Measurements from ENCODE around the gene GLIS1.

Gene GLIS1

DNA sequence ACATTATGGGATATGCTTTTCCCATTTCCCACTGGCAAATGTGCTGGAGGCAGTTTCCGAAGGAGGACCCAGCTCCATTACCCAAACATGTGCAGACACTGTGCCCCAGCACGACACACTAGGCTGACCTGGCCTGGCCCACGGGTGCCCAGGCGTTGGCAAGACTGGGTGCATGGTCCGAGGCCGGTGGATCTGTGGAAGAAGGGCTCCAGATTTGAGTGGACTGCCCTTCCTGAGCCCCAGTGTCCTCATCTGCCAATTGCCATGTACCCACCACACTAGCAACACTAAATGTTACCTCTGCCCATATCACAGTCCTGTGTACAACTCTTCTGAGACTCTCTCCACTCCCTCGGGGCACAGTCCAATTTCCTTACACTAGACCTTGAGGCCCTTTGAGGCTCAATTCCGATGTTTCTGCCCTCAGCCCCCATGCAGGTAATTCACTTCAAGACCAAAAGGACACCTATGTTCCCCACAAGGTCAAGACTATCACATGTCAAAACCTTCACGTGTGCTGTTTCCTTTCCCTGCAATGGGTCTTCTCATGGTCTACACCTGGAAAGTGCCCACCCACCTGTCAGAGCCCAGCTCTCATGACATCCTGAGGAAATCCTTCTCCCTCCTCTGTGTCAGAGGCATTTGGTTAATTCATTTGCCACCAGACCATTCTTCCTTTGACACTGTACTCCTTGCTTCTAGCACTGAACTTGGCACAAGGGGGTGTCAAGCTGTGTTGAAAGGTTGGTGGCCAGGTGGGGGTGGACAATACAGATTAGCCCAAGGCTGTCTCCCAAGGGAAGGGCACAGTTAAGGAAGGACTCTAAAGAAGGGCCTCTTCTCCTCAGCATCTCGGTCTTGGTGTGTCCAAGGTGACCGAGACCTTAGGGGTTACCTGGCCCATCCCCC is 154.8 kb downstream of the GLIS1 start:
- peaks cover 50% of the 10 kb centered on the region for H3K27me3 Mint-ChIP-seq
- CTCF ChIA-PET, result no interaction called here
- peaks cover 14% of the 10 kb centered on the region for H3K4me1 Mint-ChIP-seq
- no peak overlapping the region for H3K27ac Mint-ChIP-seq
- no peaks in the 10 kb centered on the region for H3K9me3 Mint-ChIP-seq
- H3K4me3 Mint-ChIP-seq, result no peak overlapping the region
- no peak for DNase-seq
- H3K36me3 Mint-ChIP-seq, result no peaks in the 10 kb centered on the region

GRCh38 chr1:53583021-53583867 is 155.7 kb downstream of the GLIS1 start:
- Mint-ChIP-seq H3K27ac (no peak overlapping the region), H3K36me3 (no peaks in the 10 kb centered on the region), H3K4me3 (no peak overlapping the region), H3K9me3 (no peaks in the 10 kb centered on the region), H3K4me1 (peaks cover 14% of the 10 kb centered on the region), H3K27me3 (peaks cover 45% of the 10 kb centered on the region)
- CTCF ChIA-PET, result no interaction called here
- DNase-seq, result no peak

DNA sequence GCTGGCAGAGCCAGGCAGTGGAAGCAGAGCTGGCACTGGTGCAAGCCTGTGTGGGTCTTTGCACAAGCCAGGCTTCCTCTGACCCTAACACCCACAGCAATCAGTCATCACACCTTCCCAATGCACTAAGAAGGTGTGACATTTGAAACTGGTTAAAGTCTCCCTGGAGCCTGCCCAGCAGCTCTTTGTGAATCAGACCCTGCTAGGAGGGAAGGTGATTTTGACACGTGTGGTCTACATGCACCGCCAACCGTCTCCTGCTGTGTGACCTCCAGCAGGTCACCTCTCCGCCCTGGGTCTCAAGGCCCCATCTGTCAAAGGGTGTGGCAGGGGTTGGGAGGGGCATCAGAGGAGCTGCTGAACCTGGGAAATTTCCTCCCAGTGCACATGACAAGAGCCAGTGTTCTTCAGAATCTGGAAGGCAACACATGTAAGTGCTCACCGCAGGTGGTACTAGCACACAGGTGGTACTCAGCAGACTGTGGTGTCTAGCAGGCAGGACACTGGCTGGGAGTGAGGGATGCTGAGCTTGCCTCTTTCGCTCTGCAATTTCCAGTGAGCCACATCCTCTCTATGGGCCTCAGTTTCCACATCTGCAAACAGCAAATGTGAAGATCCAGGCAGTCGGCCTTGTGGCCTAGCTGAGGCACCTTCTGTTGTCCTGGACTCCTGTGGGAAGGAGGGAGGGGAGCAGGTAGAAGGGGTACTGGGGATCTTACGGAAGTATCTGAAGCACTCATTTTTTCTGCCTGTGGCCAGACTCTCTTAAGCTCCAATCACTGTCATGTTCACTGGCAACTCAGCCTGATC is 156.5 kb downstream of the GLIS1 start:
- no peak overlapping the region for H3K27ac Mint-ChIP-seq
- H3K27me3 Mint-ChIP-seq, result peaks cover 40% of the 10 kb centered on the region
- DNase-seq, result no peak
- H3K36me3 Mint-ChIP-seq, result no peaks in the 10 kb centered on the region
- no peaks in the 10 kb centered on the region for H3K9me3 Mint-ChIP-seq
- no peak overlapping the region for H3K4me3 Mint-ChIP-seq
- CTCF ChIA-PET, result interaction anchor here (1.2 kb wide), 1 partner anchor 22 kb away, joined by 4 read pairs; no protein-coding TSS in a partner anchor
- peaks cover 14% of the 10 kb centered on the region for H3K4me1 Mint-ChIP-seq

- Mint-ChIP-seq H3K9me3 (no peaks in the 10 kb centered on the region), H3K27ac (no peak overlapping the region), H3K36me3 (no peaks in the 10 kb centered on the region), H3K4me3 (no peak overlapping the region), H3K27me3 (peaks cover 38% of the 10 kb centered on the region), H3K4me1 (peaks cover 14% of the 10 kb centered on the region)
- CTCF ChIA-PET, result interaction anchor here (1.2 kb wide), 1 partner anchor 23 kb away, joined by 4 read pairs; no protein-coding TSS in a partner anchor
- no peak for DNase-seq
Measured at GRCh38 chr1:53581476-53581875, 157.5 kb downstream of the GLIS1 start.

DNA sequence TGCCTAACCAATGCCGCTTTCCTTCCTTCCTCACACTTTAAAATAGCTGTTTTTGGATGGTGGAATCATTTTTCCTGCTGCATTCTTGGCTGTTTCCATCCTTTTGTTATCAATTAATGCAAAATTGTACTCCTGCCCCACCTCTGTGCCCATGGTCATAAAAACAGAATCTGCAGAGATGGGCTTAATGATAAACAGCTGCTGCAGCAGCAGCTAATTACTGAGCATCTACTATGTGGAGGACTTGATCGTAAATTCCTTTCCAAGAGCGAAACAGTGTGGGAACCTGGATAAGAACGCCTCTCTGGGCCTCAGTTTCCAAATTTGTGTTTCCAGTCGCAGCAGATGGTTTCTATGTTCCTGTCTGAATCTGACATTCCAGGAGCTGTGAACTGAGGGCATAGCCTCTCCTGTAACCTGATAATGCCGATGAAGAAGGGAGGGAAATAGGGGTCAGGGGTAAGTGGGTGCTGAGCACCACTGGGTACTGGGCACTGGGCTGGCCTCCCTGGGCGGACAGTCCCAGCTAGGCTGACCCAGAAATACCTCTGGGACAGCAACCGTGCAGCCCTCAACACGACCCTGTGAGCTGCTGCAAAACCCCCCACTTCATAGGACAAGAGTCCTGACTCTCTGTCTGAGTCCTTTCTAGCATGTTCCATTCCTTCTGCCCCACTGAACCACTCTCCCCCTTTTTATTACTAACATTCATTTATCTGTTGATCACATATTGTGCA is 158.1 kb downstream of the GLIS1 start:
- CTCF ChIA-PET, result no interaction called here
- Mint-ChIP-seq H3K27me3 (peaks cover 38% of the 10 kb centered on the region), H3K36me3 (no peaks in the 10 kb centered on the region), H3K9me3 (no peaks in the 10 kb centered on the region), H3K4me3 (no peak overlapping the region), H3K27ac (no peak overlapping the region), H3K4me1 (peaks cover 14% of the 10 kb centered on the region)
- no peak for DNase-seq

DNA sequence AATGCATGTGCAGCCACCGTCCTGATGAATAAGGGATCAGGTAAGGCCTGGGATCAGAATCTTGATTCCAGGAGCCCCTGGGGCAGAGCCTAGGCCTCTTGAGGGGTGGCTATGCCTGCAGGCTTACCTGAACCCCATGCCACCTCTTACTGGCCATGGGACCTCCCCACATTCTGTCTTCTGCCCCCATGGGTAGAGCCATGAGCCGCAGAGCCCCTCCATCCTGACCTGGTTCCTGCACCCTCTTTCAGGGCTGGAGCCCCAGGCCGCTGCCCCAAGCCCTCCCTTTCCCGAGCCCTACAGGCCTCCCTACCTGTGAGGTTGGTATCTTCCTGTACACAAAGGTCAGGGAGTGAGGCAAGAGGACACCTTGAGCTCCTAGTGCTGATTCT is 159.0 kb downstream of the GLIS1 start:
- CTCF ChIA-PET, result no interaction called here
- H3K4me3 Mint-ChIP-seq, result no peak overlapping the region
- peaks cover 7% of the 10 kb centered on the region for H3K4me1 Mint-ChIP-seq
- peaks cover 39% of the 10 kb centered on the region for H3K27me3 Mint-ChIP-seq
- no peaks in the 10 kb centered on the region for H3K36me3 Mint-ChIP-seq
- no peak for DNase-seq
- H3K27ac Mint-ChIP-seq, result no peak overlapping the region
- H3K9me3 Mint-ChIP-seq, result no peaks in the 10 kb centered on the region

DNA sequence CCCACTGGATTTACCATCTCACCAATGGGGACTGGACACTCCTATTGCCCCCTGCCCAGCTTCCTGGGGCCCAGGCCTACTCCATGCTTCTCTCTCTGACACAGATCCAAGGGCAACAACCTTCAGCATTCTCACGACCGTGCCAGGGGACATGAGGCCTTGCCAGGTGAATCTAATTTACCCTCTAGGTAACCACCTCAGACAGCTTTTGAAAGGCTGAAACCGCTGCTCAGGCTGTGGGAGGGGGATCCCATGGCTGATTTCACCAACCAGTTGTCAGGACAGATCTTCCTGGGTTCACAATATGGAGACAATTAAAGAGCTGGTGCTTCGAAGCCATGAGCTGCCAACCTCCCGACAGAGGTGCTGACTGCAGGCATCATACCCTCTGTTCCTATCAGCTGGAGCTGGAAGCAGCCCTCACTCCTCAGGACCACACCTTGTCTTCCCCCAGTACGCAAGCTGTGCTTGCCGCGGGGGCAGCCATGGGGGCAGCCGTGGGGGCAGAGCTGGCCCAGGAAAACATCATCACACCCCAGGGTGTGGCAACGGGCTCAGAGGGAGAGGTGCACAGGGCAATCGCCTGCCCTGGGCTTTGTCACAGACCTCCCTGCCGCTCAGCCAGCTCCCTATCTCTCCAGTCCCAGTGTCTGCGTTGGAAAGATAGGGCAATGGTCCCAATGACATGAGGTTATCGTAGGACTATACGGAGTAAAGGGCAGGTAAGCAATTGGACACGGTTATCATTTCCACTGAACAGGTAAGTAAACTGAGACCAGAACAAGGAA is 159.5 kb downstream of the GLIS1 start:
- Mint-ChIP-seq H3K4me3 (no peak overlapping the region), H3K27me3 (peaks cover 39% of the 10 kb centered on the region)
- CTCF ChIA-PET, result no interaction called here

DNA sequence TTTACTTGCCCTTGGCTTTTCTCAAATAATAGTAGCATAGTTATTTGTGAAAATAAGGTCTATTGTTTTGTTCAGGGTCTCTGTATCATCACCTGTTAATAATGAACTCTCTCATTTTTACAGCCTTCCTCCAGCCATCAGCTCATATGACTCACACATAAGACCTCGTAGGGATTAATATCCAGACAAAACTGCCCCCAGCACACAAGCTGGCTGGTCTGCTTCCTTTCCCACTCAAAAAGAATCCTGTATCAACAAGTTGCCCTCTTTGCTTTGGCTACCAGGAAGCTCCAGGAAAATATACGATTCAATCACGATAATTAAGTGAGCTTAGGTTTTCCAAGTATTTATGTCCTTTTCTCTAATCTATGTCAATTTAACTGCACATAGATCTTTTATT is 160.6 kb downstream of the GLIS1 start:
- CTCF ChIA-PET, result no interaction called here
- Mint-ChIP-seq H3K27ac (no peak overlapping the region), H3K27me3 (peaks cover 44% of the 10 kb centered on the region), H3K4me1 (no peaks in the 10 kb centered on the region), H3K9me3 (no peaks in the 10 kb centered on the region), H3K4me3 (no peak overlapping the region), H3K36me3 (no peaks in the 10 kb centered on the region)
- no peak for DNase-seq

More for the DNA sequence above, 159.5 kb downstream of the GLIS1 start:
- H3K36me3 Mint-ChIP-seq, result no peaks in the 10 kb centered on the region
- no peaks in the 10 kb centered on the region for H3K9me3 Mint-ChIP-seq
- no peak overlapping the region for H3K27ac Mint-ChIP-seq
- DNase-seq, result no peak
- H3K4me1 Mint-ChIP-seq, result peaks cover 1% of the 10 kb centered on the region

GRCh38 chr1:53577761-53578100 is 161.2 kb downstream of the GLIS1 start:
- no peak overlapping the region for H3K27ac Mint-ChIP-seq
- H3K4me1 Mint-ChIP-seq, result no peaks in the 10 kb centered on the region
- H3K4me3 Mint-ChIP-seq, result no peak overlapping the region
- CTCF ChIA-PET, result no interaction called here
- no peaks in the 10 kb centered on the region for H3K36me3 Mint-ChIP-seq
- H3K9me3 Mint-ChIP-seq, result no peaks in the 10 kb centered on the region
- no peak for DNase-seq
- H3K27me3 Mint-ChIP-seq, result peaks cover 42% of the 10 kb centered on the region

- no peaks in the 10 kb centered on the region for H3K36me3 Mint-ChIP-seq
- CTCF ChIA-PET, result no interaction called here
- no peak overlapping the region for H3K27ac Mint-ChIP-seq
- H3K27me3 Mint-ChIP-seq, result peaks cover 36% of the 10 kb centered on the region
- no peak for DNase-seq
- H3K4me3 Mint-ChIP-seq, result no peak overlapping the region
- no peaks in the 10 kb centered on the region for H3K4me1 Mint-ChIP-seq
- H3K9me3 Mint-ChIP-seq, result no peaks in the 10 kb centered on the region
Measured at GRCh38 chr1:53576866-53577760, 161.9 kb downstream of the GLIS1 start.

DNA sequence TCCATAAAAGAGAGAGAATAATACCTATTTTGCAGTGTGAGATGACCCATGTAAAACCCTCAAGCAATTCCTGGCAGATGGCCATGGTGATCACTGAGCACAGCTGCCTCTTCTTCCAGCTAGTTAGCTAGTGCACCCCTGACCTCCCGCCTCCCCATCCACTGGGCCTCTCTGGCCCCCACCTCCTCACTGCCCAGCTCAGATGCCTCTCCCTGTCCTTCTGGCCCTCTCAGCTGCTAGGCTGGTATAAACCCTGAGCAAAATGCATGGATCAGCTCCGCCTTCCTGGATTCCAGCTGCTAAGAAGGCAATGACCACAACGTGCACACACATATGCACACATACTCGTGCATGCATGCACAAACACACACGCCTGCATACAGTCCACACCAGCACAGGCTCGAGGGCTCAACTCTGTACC is 162.6 kb downstream of the GLIS1 start:
- H3K4me3 Mint-ChIP-seq, result no peak overlapping the region
- peaks cover 36% of the 10 kb centered on the region for H3K27me3 Mint-ChIP-seq
- no peaks in the 10 kb centered on the region for H3K4me1 Mint-ChIP-seq
- no peak for DNase-seq
- H3K27ac Mint-ChIP-seq, result no peak overlapping the region
- no peaks in the 10 kb centered on the region for H3K36me3 Mint-ChIP-seq
- no peaks in the 10 kb centered on the region for H3K9me3 Mint-ChIP-seq
- CTCF ChIA-PET, result no interaction called here

GRCh38 chr1:53575955-53576320 is 163.0 kb downstream of the GLIS1 start:
- no peak for DNase-seq
- Mint-ChIP-seq H3K4me1 (no peaks in the 10 kb centered on the region), H3K9me3 (no peaks in the 10 kb centered on the region), H3K27me3 (peaks cover 36% of the 10 kb centered on the region), H3K4me3 (no peak overlapping the region), H3K36me3 (no peaks in the 10 kb centered on the region), H3K27ac (no peak overlapping the region)
- CTCF ChIA-PET, result no interaction called here

All from activated naive CD4-positive, alpha-beta T cell treated with anti-CD3 and anti-CD28 coated beads, Interleukin-2, amount 10 ng/mL, durations not matched to agents 7 days and 5 days (primary cell).